ENCODE measurements around the gene SPATC1L.

The SPATC1L gene

DNA sequence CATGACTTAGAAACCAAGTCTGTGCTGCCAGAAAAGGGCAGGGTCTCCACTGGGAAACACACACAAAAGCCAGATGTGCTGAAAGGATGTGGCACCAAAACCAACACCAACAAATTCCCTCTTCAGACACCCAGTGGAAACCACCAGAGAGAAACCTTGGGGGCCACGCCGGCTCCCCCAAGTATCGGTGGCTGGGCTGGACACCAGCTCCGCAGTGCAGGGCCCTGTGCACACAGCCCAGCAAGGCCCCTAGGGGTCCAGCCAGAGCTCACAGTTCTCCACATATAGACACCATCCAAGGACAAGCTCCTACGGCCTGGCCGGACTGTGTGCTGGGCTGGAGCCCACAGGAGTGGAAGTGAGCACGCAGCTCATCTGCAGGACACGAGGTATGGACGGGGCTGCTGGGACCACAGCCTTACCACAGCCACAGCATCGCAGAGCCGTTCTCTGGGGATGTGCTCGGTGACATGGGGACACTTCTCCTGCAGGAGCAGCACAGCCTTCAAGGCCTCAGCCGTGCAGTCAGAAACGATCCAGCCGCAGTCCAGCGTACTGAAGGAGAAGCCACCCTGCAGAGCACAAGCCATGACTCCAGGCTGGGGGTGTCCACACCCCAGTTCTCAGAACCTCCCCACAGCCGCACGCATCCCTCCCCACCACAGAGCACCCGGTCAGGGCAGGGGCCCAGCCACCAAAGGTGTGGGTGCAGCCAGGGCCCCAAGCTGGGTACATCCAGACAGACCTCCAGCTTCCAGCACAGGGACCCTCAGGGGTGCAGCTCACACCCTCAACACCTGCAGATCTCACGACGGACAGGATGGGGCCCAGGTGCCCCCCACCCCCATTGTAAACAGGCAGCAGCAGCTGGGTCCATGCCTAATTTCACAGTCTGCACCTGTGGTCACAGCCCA, 23.0 kb upstream of the SPATC1L start:
- TF ChIP-seq SIN3A (IDR thresholded peaks at IDR 0.05; ENCODE audit: borderline replicate concordance, insufficient read depth, low read length) (no peak), FOXP2 (optimal IDR thresholded peaks at IDR 0.05; ENCODE audit: borderline replicate concordance, extremely low read depth, extremely low read length, insufficient read depth) (no peak), POLR2AphosphoS5 (IDR thresholded peaks at IDR 0.05; ENCODE audit: low read depth, low read length) (no peak), TAF1 (IDR thresholded peaks at IDR 0.05; ENCODE audit: borderline replicate concordance, insufficient read depth, low read length) (no peak)
- TF ChIP-seq, protein P1, sequence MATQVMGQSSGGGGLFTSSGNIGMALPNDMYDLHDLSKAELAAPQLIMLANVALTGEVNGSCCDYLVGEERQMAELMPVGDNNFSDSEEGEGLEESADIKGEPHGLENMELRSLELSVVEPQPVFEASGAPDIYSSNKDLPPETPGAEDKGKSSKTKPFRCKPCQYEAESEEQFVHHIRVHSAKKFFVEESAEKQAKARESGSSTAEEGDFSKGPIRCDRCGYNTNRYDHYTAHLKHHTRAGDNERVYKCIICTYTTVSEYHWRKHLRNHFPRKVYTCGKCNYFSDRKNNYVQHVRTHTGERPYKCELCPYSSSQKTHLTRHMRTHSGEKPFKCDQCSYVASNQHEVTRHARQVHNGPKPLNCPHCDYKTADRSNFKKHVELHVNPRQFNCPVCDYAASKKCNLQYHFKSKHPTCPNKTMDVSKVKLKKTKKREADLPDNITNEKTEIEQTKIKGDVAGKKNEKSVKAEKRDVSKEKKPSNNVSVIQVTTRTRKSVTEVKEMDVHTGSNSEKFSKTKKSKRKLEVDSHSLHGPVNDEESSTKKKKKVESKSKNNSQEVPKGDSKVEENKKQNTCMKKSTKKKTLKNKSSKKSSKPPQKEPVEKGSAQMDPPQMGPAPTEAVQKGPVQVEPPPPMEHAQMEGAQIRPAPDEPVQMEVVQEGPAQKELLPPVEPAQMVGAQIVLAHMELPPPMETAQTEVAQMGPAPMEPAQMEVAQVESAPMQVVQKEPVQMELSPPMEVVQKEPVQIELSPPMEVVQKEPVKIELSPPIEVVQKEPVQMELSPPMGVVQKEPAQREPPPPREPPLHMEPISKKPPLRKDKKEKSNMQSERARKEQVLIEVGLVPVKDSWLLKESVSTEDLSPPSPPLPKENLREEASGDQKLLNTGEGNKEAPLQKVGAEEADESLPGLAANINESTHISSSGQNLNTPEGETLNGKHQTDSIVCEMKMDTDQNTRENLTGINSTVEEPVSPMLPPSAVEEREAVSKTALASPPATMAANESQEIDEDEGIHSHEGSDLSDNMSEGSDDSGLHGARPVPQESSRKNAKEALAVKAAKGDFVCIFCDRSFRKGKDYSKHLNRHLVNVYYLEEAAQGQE (IDR thresholded peaks at IDR 0.05; ENCODE audit: insufficient read depth in 1 of 2, low read depth in 2 of 2, low read length in 2 of 2) = no peak

DNA sequence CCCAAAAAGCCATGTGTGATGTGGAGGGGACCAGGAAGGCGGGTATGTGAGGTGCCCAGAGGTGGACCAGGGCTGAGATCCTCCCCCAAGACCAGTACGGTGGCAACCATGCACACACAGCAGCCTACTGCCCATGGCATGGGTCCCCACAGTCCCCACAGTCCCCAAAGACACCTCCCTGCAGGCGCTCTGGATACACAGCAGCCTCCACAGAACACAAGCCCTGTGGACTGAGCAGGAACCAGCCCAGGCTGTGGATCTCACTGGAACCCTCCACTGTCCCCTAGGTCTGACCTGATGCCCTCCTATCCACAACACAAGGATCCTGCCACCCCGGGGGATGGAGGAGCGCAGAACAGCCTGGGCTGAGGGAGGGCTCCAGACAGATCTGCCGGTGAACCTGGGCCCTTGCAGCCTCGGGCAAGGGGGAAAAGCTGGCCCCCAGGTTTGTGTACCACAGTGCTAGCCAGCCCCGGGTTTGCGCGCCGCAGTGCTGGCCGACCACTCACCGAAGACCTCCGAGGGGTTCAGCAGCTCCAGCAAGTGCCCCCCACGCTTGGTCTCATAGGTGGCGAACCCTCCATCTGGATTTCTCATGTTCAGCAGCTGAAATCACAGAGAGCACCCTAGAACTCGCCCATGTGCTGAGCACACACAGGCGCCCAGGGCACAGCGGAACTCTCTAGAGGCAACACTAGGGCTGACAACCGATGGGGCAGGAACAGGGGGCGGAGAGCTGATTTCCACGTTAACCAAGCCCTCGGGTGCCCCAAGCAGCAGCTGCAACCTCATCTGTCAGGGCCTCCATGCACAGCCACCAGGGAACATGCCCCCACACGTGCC, 22.1 kb upstream of the SPATC1L start:
- TF ChIP-seq, protein P1 (IDR thresholded peaks at IDR 0.05; ENCODE audit: insufficient read depth in 1 of 2, low read depth in 2 of 2, low read length in 2 of 2) = no peak
- no peak for TF ChIP-seq TAF1 (IDR thresholded peaks at IDR 0.05; ENCODE audit: borderline replicate concordance, insufficient read depth, low read length)
- no peak for TF ChIP-seq POLR2AphosphoS5 (IDR thresholded peaks at IDR 0.05; ENCODE audit: low read depth, low read length)

DNA sequence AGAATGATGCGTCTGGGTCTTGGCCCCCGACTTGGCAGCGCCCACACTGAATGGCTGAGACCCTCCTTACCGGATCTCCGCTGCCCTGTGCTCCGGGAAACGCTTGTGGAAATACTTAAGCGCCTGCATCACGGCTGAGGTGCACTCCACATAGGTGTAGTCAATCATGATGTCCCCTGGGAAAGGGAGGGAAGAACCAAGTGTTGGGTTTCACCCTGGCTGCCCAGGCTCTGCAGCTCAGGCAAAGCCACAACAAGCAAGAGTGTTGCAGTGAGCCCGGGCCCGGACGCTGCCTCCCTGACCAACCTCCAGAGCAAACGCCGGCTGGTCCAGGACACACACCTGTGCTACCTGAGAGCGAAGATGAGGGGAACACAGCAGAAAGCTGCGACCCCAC, 21.5 kb upstream of the SPATC1L start:
- TF ChIP-seq, protein P1 (IDR thresholded peaks at IDR 0.05; ENCODE audit: insufficient read depth in 1 of 2, low read depth in 2 of 2, low read length in 2 of 2) = no peak
- TF ChIP-seq SIN3A (IDR thresholded peaks at IDR 0.05; ENCODE audit: borderline replicate concordance, insufficient read depth, low read length) = no peak
- TF ChIP-seq POLR2AphosphoS5 (IDR thresholded peaks at IDR 0.05; ENCODE audit: low read depth, low read length) = no peak
- TF ChIP-seq FOXP2 (optimal IDR thresholded peaks at IDR 0.05; ENCODE audit: borderline replicate concordance, extremely low read depth, extremely low read length, insufficient read depth) = no peak
- no peak for TF ChIP-seq TAF1 (IDR thresholded peaks at IDR 0.05; ENCODE audit: borderline replicate concordance, insufficient read depth, low read length)

DNA sequence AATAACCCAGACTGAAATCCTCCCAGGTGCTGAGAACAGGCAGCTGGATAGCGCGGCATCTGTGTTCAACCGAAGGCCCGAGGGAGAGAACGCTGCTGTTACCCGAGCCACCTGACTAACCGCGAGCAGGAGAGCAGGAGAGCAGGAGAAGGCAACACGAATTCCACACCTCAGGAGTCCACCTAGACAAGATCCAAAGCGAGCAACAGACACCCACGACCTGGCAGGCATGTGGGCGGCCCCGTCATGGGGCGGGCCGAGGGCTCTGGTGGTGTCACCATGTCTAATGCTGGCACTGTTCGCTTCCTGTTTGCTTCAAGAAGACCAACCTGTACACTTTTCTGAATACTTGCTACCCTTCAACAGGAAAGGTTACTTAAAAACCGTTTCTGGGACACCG, 20.9 kb upstream of the SPATC1L start:
- no peak for TF ChIP-seq SIN3A (IDR thresholded peaks at IDR 0.05; ENCODE audit: borderline replicate concordance, insufficient read depth, low read length)
- no peak for TF ChIP-seq POLR2AphosphoS5 (IDR thresholded peaks at IDR 0.05; ENCODE audit: low read depth, low read length)
- TF ChIP-seq, protein P1 (IDR thresholded peaks at IDR 0.05; ENCODE audit: insufficient read depth in 1 of 2, low read depth in 2 of 2, low read length in 2 of 2) = no peak
- no peak for TF ChIP-seq FOXP2 (optimal IDR thresholded peaks at IDR 0.05; ENCODE audit: borderline replicate concordance, extremely low read depth, extremely low read length, insufficient read depth)
- TF ChIP-seq TAF1 (IDR thresholded peaks at IDR 0.05; ENCODE audit: borderline replicate concordance, insufficient read depth, low read length) = no peak
